ENCODE measurements around the gene MDGA2.
"Not testable (repeated sequence)": the region's sequence is repeated elsewhere in the genome, so short reads cannot be mapped to it uniquely, and the experiment has no call there.

The MDGA2 gene

DNA sequence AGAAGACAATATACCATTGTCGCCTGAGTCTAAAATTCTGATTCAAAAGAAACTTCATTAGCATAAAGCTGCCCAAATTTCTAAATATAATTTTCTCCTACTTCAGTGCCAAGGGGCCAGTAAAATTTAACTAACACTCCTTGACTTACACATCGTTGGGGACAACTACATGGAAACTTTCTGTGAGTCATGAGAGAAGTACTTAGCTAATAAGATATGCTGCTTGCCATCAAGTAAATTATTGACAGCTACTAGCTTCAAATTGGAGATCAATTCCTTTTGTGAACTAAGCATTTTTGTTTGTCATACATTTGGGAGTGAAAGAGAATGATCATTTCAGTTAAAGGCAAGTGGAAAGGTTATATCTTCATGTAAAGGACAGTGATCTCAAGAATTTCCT is 373.3 kb downstream of the MDGA2 start:
- DNase-seq, result no peak

GRCh38 chr14:47300796-47301195 is 374.6 kb downstream of the MDGA2 start:
- DNase-seq, result no peak

- no peak for DNase-seq
These were observed 378.0 kb downstream of the MDGA2 start for GRCh38 chr14:47297374-47297773.

DNA sequence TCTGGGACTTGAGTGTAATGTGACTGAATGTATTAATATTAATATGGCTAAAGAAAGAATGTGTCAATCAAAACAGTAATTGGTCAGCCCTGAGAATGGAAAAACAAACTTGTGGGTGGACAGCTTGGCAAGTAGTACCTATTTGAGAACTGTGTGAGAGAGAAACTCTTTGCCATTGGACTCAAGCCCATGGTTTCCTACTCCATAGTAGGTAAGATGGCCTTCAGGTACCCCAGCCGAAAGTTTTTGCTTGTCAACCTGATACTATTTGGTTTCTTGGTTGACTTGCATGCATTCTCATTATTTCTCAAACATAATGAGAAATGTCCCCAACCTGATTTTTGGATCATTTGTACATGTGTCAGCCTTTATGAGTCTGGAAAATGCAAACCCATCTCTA is 391.1 kb downstream of the MDGA2 start:
- no peak for DNase-seq

- not testable (repeated sequence) for DNase-seq
These were observed 393.6 kb downstream of the MDGA2 start for GRCh38 chr14:47281761-47282160.

- DNase-seq, result peak; percentile 7
These were observed 397.1 kb downstream of the MDGA2 start for GRCh38 chr14:47278233-47278842.

DNA sequence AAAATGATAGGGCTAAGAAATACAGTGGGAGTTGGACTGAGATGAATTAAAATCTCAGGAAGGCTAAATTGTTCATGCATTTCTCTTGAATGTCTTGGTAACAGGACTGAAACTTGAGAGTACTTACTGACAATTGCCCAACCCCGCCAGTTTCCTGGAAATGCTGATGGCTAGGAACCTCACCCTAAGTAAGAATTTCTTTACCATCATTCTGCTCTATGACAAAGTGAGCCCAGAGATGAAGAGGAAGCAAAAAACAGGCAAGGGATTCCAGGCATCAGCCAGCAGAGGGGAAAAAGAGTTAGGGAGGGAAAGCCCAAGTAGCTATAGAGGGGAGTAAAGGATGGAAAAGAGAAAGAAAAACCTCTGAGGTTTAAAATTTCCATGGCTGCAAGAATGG is 397.7 kb downstream of the MDGA2 start:
- no peak for DNase-seq

GRCh38 chr14:47276931-47277330 is 398.5 kb downstream of the MDGA2 start:
- no peak for DNase-seq

GRCh38 chr14:47273939-47274338 is 401.5 kb downstream of the MDGA2 start:
- DNase-seq, result no peak

DNA sequence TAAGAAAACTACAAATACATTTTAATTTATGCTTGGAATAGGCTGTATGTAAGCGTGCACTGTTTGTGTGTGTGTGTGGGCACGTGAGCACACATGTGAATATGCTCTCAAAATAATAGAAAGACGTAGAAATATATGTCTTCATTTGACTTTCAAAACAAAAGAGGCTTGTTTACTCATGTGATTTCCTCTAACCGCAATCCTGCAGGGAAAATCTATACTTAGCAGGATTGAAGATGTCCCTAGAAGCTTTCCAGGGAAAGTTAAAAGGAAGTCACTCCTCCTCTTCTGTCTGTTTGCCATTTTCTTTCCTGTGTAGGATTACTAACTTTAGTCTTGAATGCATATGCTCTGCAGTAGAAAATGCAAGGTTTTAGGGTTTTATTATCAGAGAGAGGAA is 404.7 kb downstream of the MDGA2 start:
- no peak for DNase-seq

GRCh38 chr14:47269756-47270492 is 405.5 kb downstream of the MDGA2 start:
- no peak for DNase-seq

- no peak for DNase-seq
These were observed 410.6 kb downstream of the MDGA2 start for GRCh38 chr14:47264842-47265241.

GRCh38 chr14:47262801-47263200 is 412.6 kb downstream of the MDGA2 start:
- DNase-seq, result no peak

GRCh38 chr14:47261350-47261749 is 414.1 kb downstream of the MDGA2 start:
- no peak for DNase-seq

GRCh38 chr14:47259796-47260195 is 415.6 kb downstream of the MDGA2 start:
- DNase-seq, result no peak

- no peak for DNase-seq
These were observed 418.4 kb downstream of the MDGA2 start for GRCh38 chr14:47257013-47257412.

- DNase-seq, result no peak
These were observed 422.6 kb downstream of the MDGA2 start for GRCh38 chr14:47252802-47253201.

- no peak for DNase-seq
These were observed 429.0 kb downstream of the MDGA2 start for GRCh38 chr14:47246367-47246766.

DNA sequence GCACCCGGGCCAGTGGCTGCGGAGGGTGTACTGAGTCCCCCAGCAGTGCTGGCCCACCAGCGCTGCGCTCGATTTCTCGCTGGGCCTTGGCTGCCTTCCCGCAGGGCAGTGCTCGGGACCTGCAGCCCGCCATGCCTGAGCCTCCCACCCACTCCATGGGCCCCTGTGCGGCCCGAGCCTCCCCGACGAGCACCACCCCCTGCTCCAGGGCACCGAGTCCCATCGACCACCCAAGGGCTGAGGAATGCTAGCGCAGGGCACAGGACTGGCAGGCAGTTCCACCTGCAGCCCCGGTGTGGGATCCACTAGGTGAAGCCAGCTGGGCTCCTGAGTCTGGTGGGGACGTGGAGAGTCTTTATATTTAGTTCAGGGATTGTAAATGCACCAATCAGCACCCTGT is 432.8 kb downstream of the MDGA2 start:
- not testable (repeated sequence) for DNase-seq

DNA sequence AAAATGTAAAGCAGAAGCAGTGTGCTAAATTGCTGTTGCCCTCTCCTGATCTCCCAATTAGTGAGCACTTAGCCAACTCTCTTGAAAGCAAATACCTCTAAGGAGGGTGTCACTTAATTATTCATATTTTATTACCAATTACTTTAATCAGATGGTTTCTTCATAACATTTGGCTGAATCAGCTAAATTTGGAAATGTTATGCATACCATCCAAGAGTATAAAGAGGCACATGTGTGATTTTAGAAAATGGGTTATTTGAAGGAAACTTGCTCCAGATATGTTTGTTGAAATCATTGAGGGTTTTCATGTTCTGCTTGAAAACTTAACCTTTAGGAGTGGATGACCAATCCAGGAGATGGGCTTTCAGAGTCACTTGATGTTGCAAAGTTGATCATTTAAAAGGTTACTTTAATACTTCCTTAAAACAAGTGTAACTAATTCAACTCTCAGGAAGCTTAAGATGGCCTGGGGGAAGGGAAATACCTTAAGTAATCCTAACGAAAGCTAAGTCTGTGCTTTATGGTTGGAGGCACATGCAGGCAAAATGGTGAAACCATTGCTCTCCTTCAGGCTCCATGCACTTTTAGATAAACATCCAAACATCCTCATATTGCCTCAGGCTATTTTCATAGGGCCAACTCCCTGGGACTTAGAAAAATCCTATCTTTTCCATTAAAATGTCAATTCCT is 434.5 kb downstream of the MDGA2 start:
- no peak for DNase-seq

GRCh38 chr14:47235619-47236018 is 439.8 kb downstream of the MDGA2 start:
- no peak for DNase-seq

- DNase-seq, result no peak
These were observed 448.4 kb downstream of the MDGA2 start for GRCh38 chr14:47226877-47227520.

GRCh38 chr14:47223656-47224055 is 451.7 kb downstream of the MDGA2 start:
- DNase-seq, result no peak

- no peak for DNase-seq
These were observed 455.3 kb downstream of the MDGA2 start for GRCh38 chr14:47220096-47220495.
